ENCODE results near the gene MAGI1.

The MAGI1 gene

GRCh38 chr3:65479990-65480389, 558.7 kb downstream of the MAGI1 start:
- DNase-seq (ENCODE audit: low spot score): no peak

GRCh38 chr3:65478551-65479500, 559.9 kb downstream of the MAGI1 start:
- DNase-seq (ENCODE audit: low spot score): no peak

GRCh38 chr3:65473736-65474135, 565.0 kb downstream of the MAGI1 start:
- no peak for DNase-seq (ENCODE audit: low spot score)

GRCh38 chr3:65472501-65472900, 566.2 kb downstream of the MAGI1 start:
- DNase-seq (ENCODE audit: low spot score): no peak

- DNase-seq (ENCODE audit: low spot score): no peak
These were observed 572.3 kb downstream of the MAGI1 start for GRCh38 chr3:65466300-65466988.

- no peak for DNase-seq (ENCODE audit: low spot score)
These were observed 588.8 kb downstream of the MAGI1 start for GRCh38 chr3:65449841-65450428.

GRCh38 chr3:65448120-65448519, 590.6 kb downstream of the MAGI1 start:
- DNase-seq (ENCODE audit: low spot score): no peak

GRCh38 chr3:65445573-65446169, 593.0 kb downstream of the MAGI1 start:
- no peak for DNase-seq (ENCODE audit: low spot score)

- no peak for DNase-seq (ENCODE audit: low spot score)
These were observed 594.3 kb downstream of the MAGI1 start for GRCh38 chr3:65444447-65444815.

- no peak for DNase-seq (ENCODE audit: low spot score)
These were observed 594.8 kb downstream of the MAGI1 start for GRCh38 chr3:65443739-65444446.

GRCh38 chr3:65439641-65440284, 599.0 kb downstream of the MAGI1 start:
- no peak for DNase-seq (ENCODE audit: low spot score)

- no peak for DNase-seq (ENCODE audit: low spot score)
These were observed 600.1 kb downstream of the MAGI1 start for GRCh38 chr3:65438612-65439011.

- DNase-seq (ENCODE audit: low spot score): no peak
These were observed 600.6 kb downstream of the MAGI1 start for GRCh38 chr3:65438096-65438495.

GRCh38 chr3:65436580-65436979, 602.1 kb downstream of the MAGI1 start:
- DNase-seq (ENCODE audit: low spot score): no peak

- no peak for DNase-seq (ENCODE audit: low spot score)
These were observed 605.2 kb downstream of the MAGI1 start for GRCh38 chr3:65433480-65433879.

- no peak for DNase-seq (ENCODE audit: low spot score)
These were observed 606.2 kb downstream of the MAGI1 start for GRCh38 chr3:65432388-65433003.

- no peak for DNase-seq (ENCODE audit: low spot score)
These were observed 612.8 kb downstream of the MAGI1 start for GRCh38 chr3:65425880-65426279.

- DNase-seq (ENCODE audit: low spot score): no peak
These were observed 616.6 kb downstream of the MAGI1 start for GRCh38 chr3:65422154-65422553.

- DNase-seq (ENCODE audit: low spot score): no peak
These were observed 619.5 kb downstream of the MAGI1 start for GRCh38 chr3:65419233-65419632.

GRCh38 chr3:65413891-65414290, 624.8 kb downstream of the MAGI1 start:
- DNase-seq (ENCODE audit: low spot score): no peak

- DNase-seq (ENCODE audit: low spot score): no peak
These were observed 626.1 kb downstream of the MAGI1 start for GRCh38 chr3:65412588-65412987.

Data from CD4-positive, alpha-beta T cell treated with Interleukin-6 at 100 ng/mL for 8 hours (primary cell).